Esophagus (tissue), 2 donors: ENCODE data around the gene FAM170B. TPM values are rescaled to one million over a fixed set of nuclear protein-coding genes. Genes with fewer than 3 reads are reported as not detected.

Source experiments
- H3K27ac ChIP-seq, 2 donors: one replicate each; pipeline ENCODE4 v1.5.1; 2013; ENCODE audit warnings: low read depth in 2 of 2, mild to moderate bottlenecking in 2 of 2, inconsistent platforms in 1 of 2, low read length in 1 of 2, moderate library complexity in 1 of 2
- H3K27me3 ChIP-seq, 2 donors: one replicate each; pipeline ENCODE4 v1.6.1; 2013; ENCODE audit warnings: low read length in 2 of 2, control low read depth in 1 of 2, mild to moderate bottlenecking in 1 of 2; ENCODE audit not compliant: insufficient read depth in 2 of 2, control insufficient read depth in 1 of 2
- H3K36me3 ChIP-seq, 2 donors: one replicate each; pipeline ENCODE4 v1.6.1; 2013; ENCODE audit warnings: low read length in 1 of 2; ENCODE audit not compliant: control insufficient read depth in 2 of 2, insufficient read depth in 2 of 2
- H3K4me1 ChIP-seq, 2 donors: one replicate each; pipeline ENCODE4 v1.6.1; 2013; ENCODE audit warnings: low read length in 1 of 2; ENCODE audit not compliant: control insufficient read depth in 2 of 2, insufficient read depth in 2 of 2
- H3K4me3 ChIP-seq, 2 donors: one replicate each; pipeline ENCODE4 v1.5.1; 2013; ENCODE audit warnings: low read length in 2 of 2, mild to moderate bottlenecking in 2 of 2, low read depth in 1 of 2, moderate library complexity in 1 of 2
- H3K9me3 ChIP-seq, 2 donors: one replicate each; pipeline ENCODE4 v1.6.1; 2013; ENCODE audit warnings: mild to moderate bottlenecking in 2 of 2, low read depth in 1 of 2, low read length in 1 of 2, moderate library complexity in 1 of 2; ENCODE audit not compliant: control insufficient read depth in 2 of 2, insufficient read depth in 1 of 2
- WGBS, 2 donors: extraction: QIAGEN DNeasy Blood & Tissue Kit; methylation state at CpG; one replicate each; pipeline ENCODE4 v1.1.7; 2013; 5-methylcytosine and 5-hydroxymethylcytosine counted together
- polyA plus RNA-seq, 2 donors: library from polyadenylated mRNA; stranded (reverse); fragments of 200-250 nt; gene quantifications; one replicate each; pipeline ENCODE4 v1.2.3, GENCODE V29; 2013
- donor health status: healthy with polysubstance abuse.
- donor health status: Bipolar disorder and iron deficiency.

Gene FAM170B
- polyA plus RNA-seq, 2 donors: not detected

DNA sequence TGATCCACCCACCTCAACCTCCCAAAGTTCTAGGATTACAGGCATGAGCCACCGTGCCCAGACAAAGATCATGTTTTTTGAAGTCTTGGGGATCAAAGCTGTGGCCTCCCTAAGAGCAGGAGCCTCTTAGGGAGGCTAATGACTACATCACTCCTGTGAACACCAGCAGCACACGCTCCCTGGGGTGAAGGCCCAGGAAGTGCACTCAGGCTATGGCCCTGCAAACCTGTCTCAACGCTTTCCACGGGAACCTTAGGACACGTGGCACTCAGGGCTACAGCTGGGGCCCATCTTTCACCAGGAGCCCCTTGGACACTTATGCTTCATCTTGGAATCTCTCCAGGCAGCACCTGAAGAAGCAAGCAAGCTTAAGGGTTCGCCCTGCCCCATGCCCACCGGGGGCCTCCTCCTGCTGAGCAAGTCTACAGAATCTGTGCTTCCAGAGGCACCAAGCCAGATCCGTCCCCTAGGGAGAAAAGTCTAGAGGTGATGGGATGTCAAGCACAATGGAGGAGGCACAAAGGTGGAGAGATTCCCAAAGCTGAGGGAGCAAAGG is 36.9 kb downstream of the FAM170B start:
- Histone ChIP-seq H3K9me3 (no peaks in the 10 kb centered on the region), H3K4me1 (peaks cover 0 to 4% of the 10 kb centered on the region in 2 donors), H3K27me3 (no peaks in the 10 kb centered on the region), H3K36me3 (peaks cover 0 to 3% of the 10 kb centered on the region in 2 donors), H3K4me3 (no peak overlapping the region), H3K27ac (no peak overlapping the region)
- WGBS, 2 donors: 86 to 87% methylated on average over 8 of the region's 8 CpGs

DNA sequence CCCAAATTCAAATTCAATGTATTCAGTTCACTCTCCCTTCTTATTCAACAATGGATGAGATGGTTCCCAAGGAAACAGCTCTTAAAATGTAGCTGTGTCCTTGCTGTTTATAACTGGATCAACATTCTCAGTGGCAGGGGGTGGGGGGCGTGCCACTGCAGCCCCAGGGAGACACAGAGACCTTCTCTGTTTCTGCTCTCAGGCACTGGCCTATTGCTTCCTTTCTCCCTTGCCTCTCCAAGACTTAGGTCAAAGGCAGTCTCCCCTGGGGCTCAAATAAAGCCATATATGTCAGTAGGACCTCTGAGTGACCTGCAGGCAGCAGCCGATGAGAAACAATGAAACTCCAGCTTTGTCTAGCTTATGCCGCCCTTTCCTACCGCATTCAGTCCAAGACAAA is 39.2 kb downstream of the FAM170B start:
- peaks cover 0 to 3% of the 10 kb centered on the region in 2 donors for H3K36me3 ChIP-seq
- H3K4me3 ChIP-seq: no peak overlapping the region
- peaks cover 0 to 4% of the 10 kb centered on the region in 2 donors for H3K4me1 ChIP-seq
- H3K9me3 ChIP-seq: no peaks in the 10 kb centered on the region
- WGBS, 2 donors: 65 to 75% methylated on average over 4 of the region's 4 CpGs
- H3K27me3 ChIP-seq: no peaks in the 10 kb centered on the region
- no peak overlapping the region for H3K27ac ChIP-seq

DNA sequence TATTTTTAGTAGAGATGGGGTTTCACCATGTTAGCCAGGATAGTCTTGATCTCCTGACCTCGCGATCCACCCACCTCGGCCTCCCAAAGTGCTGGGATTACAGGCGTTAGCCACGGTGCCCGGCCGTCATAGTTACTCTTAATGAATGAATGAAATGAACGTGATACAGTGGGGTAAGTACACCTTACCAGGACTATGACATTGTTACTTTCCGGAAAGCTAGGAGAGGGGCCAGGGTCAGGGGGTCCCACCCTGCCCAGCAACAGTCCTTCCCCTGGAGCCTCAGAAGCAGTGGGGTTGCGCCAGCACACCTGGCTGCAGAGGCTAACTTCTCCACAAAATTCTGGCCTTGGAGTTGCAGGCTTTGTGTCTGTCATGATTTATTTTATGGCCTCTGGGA is 39.9 kb downstream of the FAM170B start:
- peaks cover 2 to 4% of the 10 kb centered on the region in 2 donors for H3K4me1 ChIP-seq
- H3K27me3 ChIP-seq: no peaks in the 10 kb centered on the region
- peaks cover 0 to 3% of the 10 kb centered on the region in 2 donors for H3K36me3 ChIP-seq
- no peak overlapping the region for H3K27ac ChIP-seq
- WGBS, 2 donors: 93 to 97% methylated on average over 10 of the region's 10 CpGs
- no peak overlapping the region for H3K4me3 ChIP-seq
- no peaks in the 10 kb centered on the region for H3K9me3 ChIP-seq

DNA sequence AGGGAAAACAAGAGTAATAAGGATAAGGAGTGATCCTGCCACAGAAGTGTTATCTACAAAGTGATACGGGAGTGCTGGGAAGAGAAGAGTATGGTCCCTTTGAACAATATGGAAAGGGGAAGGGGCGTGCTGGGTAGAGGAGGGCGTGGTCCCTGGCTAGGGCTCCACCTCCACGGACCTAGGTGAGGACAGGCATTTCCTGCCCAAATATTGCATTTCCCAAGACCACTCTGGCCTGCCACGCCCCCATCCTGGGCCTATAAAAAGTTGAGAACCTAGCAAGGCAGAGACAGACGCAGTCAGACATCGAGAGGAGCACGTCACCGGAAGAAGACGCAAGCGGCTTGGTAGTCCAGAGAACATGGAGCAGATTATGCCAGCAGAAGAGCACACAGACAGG is 41.3 kb downstream of the FAM170B start:
- WGBS, 2 donors: 90 to 91% methylated on average over 11 of the region's 11 CpGs
- Histone ChIP-seq H3K27me3 (no peaks in the 10 kb centered on the region), H3K4me1 (peaks cover 2 to 4% of the 10 kb centered on the region in 2 donors), H3K9me3 (no peaks in the 10 kb centered on the region), H3K4me3 (no peak overlapping the region), H3K36me3 (no peaks in the 10 kb centered on the region), H3K27ac (no peak overlapping the region)

DNA sequence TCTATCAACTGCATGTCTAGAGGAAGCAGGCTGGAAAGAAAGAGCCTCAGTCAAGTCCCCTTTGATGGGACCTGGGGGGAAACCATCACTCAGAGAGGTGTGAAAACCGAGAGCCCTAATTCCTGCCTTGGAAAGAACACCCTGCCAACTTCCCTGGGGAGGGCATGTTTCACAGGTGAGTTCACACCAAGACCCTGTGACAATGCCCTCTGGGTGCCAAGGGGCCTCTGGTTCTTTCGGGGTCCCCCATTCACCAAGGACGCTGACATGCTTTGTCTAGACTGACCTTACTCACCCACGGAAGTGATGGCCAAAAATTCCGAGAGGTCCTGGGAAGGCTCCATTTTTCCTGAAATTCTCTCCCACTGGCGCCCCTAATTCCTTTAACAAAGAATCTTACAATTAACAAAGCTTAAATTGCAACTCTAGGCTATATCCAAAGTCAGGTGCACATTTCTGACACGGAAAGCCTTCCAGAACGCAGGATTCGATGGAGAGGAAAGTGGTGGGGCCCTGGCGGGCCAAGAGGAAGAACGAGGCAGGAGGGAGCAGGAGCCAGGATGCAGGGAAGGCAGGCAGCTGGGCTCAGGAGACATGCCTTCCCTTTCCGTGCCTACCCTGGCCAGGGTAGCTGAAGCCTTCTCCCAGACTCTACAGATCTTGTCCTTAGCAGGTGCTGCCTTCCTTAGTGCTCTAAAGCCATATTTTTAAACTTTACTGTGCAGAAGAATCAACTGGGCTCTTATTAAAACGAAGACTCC is 42.2 kb downstream of the FAM170B start:
- H3K4me1 ChIP-seq: peaks cover 2 to 4% of the 10 kb centered on the region in 2 donors
- H3K36me3 ChIP-seq: no peaks in the 10 kb centered on the region
- no peaks in the 10 kb centered on the region for H3K27me3 ChIP-seq
- 84 to 92% methylated on average over 13 of the region's 13 CpGs for WGBS, 2 donors
- H3K27ac ChIP-seq: no peak overlapping the region
- H3K4me3 ChIP-seq: no peak overlapping the region
- no peaks in the 10 kb centered on the region for H3K9me3 ChIP-seq

DNA sequence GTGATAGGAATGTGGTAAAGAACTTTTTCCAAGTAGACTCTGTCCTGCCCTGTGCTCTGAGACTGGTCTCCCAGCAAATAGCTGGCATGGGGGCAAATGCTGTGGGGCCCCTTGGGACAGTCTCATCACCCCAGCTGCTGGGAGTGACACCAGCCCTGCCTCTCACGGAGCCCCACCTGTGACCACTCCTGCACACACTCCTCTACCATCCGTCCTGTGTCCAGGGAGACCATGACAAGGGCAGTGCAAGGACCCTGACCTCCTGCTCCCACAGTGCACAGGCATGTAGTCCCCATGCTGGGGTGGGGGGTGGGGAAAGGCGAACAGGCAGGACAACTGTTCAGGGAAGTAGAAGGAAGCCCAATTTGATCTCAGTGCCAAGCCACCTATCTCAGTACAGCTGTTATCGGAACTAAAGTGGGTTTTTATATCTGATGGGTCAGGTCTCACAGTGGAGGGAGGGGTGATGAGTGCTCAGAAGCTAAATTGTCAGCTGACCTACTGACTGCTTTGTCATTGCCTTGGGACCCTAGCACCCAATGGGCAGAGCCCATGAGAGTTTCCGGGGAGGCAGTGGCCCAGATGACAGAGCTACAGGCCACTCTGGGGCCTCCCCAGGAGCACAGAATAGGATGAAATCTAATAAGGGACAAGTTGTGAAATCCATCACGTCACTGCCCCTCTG is 43.0 kb downstream of the FAM170B start:
- WGBS, 2 donors: 87% methylated on average over 6 of the region's 6 CpGs
- H3K9me3 ChIP-seq: no peaks in the 10 kb centered on the region
- H3K4me1 ChIP-seq: peaks cover 2 to 4% of the 10 kb centered on the region in 2 donors
- no peaks in the 10 kb centered on the region for H3K27me3 ChIP-seq
- no peak overlapping the region for H3K27ac ChIP-seq
- no peak overlapping the region for H3K4me3 ChIP-seq
- H3K36me3 ChIP-seq: no peaks in the 10 kb centered on the region

DNA sequence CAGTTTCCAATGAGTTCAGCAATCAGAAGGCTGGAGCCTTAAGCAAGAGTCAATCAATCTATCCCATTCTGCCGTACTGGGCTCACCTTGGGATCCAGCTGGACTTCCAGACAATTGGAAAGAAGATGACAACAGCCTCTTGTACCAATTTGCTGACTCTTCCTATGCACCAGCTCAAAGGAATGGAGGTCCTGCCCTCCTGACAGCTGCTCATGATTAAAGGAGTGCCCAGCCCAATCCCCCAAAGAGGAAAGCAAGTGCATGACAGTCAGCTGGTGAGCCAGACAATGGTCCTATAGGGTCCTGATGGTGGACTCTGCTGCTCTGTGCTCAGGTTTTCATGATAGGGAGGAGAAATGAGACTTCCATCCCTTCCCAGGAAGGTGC is 43.6 kb downstream of the FAM170B start:
- WGBS, 2 donors: 44 to 58% methylated on average over 1 of the region's 1 CpG
- H3K36me3 ChIP-seq: no peaks in the 10 kb centered on the region

DNA sequence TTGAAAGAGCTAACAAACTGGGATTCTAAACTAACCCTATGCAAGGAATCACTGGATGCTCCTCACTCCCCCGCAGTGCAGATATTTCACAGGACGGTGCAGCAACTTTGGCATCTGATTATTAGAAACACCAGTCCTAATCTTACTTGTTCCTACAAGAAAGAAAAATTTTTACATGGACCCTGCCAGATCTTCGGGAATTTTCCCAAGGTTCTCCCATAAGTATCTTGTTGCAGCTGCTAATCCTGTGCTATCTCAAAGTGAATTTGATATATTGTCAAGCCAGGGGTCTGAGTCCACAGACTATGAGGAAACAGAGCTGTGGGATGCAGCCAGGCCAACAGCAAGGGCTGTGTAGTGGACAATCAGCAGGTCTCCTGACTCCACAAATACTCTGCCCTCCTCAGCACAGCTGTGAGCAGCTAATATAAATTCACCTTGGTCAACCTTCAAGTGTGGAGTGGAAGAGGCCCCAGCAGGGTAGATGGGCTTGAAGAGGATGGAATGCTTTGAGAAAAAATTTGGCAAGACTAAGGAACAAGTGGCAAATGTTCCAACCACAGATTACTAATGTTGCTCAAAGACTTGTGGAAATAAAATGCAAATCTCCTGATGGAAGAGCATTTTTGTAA is 44.1 kb downstream of the FAM170B start:
- Histone ChIP-seq H3K4me3 (no peak overlapping the region), H3K36me3 (no peaks in the 10 kb centered on the region), H3K27ac (no peak overlapping the region), H3K4me1 (peaks cover 2% of the 10 kb centered on the region in 2 donors), H3K27me3 (no peaks in the 10 kb centered on the region), H3K9me3 (no peaks in the 10 kb centered on the region)
- 27 to 40% methylated on average over 3 of the region's 3 CpGs for WGBS, 2 donors

More for the DNA sequence above, 43.6 kb downstream of the FAM170B start:
- peaks cover 2 to 4% of the 10 kb centered on the region in 2 donors for H3K4me1 ChIP-seq
- no peak overlapping the region for H3K27ac ChIP-seq
- H3K27me3 ChIP-seq: no peaks in the 10 kb centered on the region
- H3K4me3 ChIP-seq: no peak overlapping the region
- no peaks in the 10 kb centered on the region for H3K9me3 ChIP-seq

DNA sequence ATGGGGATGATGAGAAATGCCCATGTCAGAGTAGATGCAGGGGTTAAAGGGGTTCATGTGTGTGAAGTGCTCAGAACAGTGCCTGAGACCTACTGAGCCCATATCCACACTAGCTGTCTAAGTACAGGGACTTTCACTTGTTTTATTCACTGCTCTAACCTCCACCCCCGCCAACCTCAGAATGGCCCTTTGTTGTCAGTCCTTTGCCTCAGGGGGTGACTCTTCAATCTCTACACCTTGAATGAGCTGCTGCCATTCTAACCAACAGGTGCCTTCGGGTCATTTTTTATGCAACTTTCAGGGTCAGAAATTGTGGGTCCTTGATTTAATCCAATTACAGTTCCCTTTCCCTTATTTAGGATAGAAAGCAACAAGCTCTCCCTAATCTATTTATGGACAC is 44.7 kb downstream of the FAM170B start:
- H3K27ac ChIP-seq: no peak overlapping the region
- no peaks in the 10 kb centered on the region for H3K36me3 ChIP-seq
- no peaks in the 10 kb centered on the region for H3K27me3 ChIP-seq
- no peaks in the 10 kb centered on the region for H3K9me3 ChIP-seq
- H3K4me1 ChIP-seq: peaks cover 0 to 2% of the 10 kb centered on the region in 2 donors
- WGBS, 2 donors: 50 to 61% methylated on average over 2 of the region's 2 CpGs
- no peak overlapping the region for H3K4me3 ChIP-seq
